IMR-90 (cell line): ENCODE data around the gene VPS18. TPM values are rescaled to one million over a fixed set of nuclear protein-coding genes. Genes with fewer than 3 reads are reported as not detected.

Source experiments
- ATAC-seq: fragments of 200-7000 bp; cut with Tn5 transposase; 2 replicates; pipeline ENCODE4 v1.9.1; 2020; ENCODE audit warnings: low read depth, mild to moderate bottlenecking, moderate library complexity
- BruUV-seq: library from RNA; stranded (reverse); fragments of 400-500 nt; replicated peaks from 2 replicates; lab custom pipeline; 2021; lab: Mats Ljungman, UMichigan
- CTCF ChIA-PET: fragments of 300-600 bp; formaldehyde crosslinking; extraction: SDS; loops from one replicate; lab custom pipeline; 2021; ENCODE audit warnings: antibody characterized with exemption; lab: Yijun Ruan, JAX
- POLR2A ChIA-PET: fragments of 300-600 bp; sonication (Branson Sonifier 250); formaldehyde crosslinking; loops from one replicate; lab custom pipeline; 2022; ENCODE audit warnings: antibody characterized with exemption; ENCODE audit not compliant: unreplicated experiment; lab: Charles Lee
- DNase-seq: peaks from one replicate; pipeline ENCODE4 v3.0.0; 2013
- H2AFZ ChIP-seq: replicated peaks from 2 replicates; pipeline ENCODE3; 2013; ENCODE audit warnings: low read length, mild to moderate bottlenecking; ENCODE audit not compliant: poor library complexity
- H2AK5ac ChIP-seq: 2 replicates; pipeline ENCODE4 v1.6.1; 2013; ENCODE audit warnings: low read depth, low read length, inconsistent platforms
- H2AK9ac ChIP-seq: replicated peaks from 2 replicates; pipeline ENCODE3; 2013; ENCODE audit warnings: mild to moderate bottlenecking, low read depth, low read length, moderate library complexity; ENCODE audit not compliant: poor library complexity
- H2BK120ac ChIP-seq: 2 replicates; pipeline ENCODE4 v1.6.1; 2013; ENCODE audit warnings: low read depth, low read length, inconsistent platforms
- H2BK15ac ChIP-seq: 3 replicates; pipeline ENCODE4 v1.6.1; 2013; ENCODE audit warnings: low read depth, low read length, inconsistent platforms
- H2BK20ac ChIP-seq: 2 replicates; pipeline ENCODE4 v1.6.1; 2013; ENCODE audit warnings: low read depth, mild to moderate bottlenecking, inconsistent platforms, low read length, moderate library complexity
- H2BK5ac ChIP-seq: 2 replicates; pipeline ENCODE4 v1.6.1; 2013; ENCODE audit warnings: mild to moderate bottlenecking, low read depth, low read length, inconsistent platforms; ENCODE audit not compliant: poor library complexity, severe bottlenecking
- H3K14ac ChIP-seq: replicated peaks from 2 replicates; pipeline ENCODE4 v1.6.1; 2013; ENCODE audit warnings: low read depth, low read length, inconsistent platforms
- H3K18ac ChIP-seq: 2 replicates; pipeline ENCODE4 v1.6.1; 2013; ENCODE audit warnings: low read depth, low read length, control low read depth
- H3K23ac ChIP-seq: 2 replicates; pipeline ENCODE4 v1.6.1; 2013; ENCODE audit warnings: low read depth, low read length, inconsistent platforms
- H3K27ac ChIP-seq: 2 replicates; pipeline ENCODE4 v1.5.1; 2013; ENCODE audit warnings: mild to moderate bottlenecking, control low read depth, low read length; ENCODE audit not compliant: insufficient read depth
- H3K27me3 ChIP-seq: 2 replicates; pipeline ENCODE4 v1.6.1; 2013; ENCODE audit warnings: low read length; ENCODE audit not compliant: control insufficient read depth, insufficient read depth
- H3K36me3 ChIP-seq: 2 replicates; pipeline ENCODE4 v1.6.1; 2013; ENCODE audit warnings: low read length, mixed read lengths; ENCODE audit not compliant: control insufficient read depth, insufficient read depth
- H3K4ac ChIP-seq: 2 replicates; pipeline ENCODE4 v1.6.1; 2013; ENCODE audit warnings: low read depth, low read length, inconsistent platforms
- H3K4me1 ChIP-seq: 2 replicates; pipeline ENCODE4 v1.6.1; 2013; ENCODE audit warnings: low read length, mixed read lengths; ENCODE audit not compliant: control insufficient read depth, insufficient read depth
- H3K4me2 ChIP-seq: 2 replicates; pipeline ENCODE4 v1.6.1; 2013; ENCODE audit warnings: low read depth, mild to moderate bottlenecking, control low read depth, low read length, moderate library complexity
- H3K4me3 ChIP-seq: 2 replicates; pipeline ENCODE4 v1.5.1; 2013; ENCODE audit warnings: low read depth, mild to moderate bottlenecking, control low read depth, low read length, moderate library complexity; ENCODE audit not compliant: insufficient read depth
- H3K56ac ChIP-seq: 2 replicates; pipeline ENCODE4 v1.6.1; 2013; ENCODE audit warnings: low read length, inconsistent platforms; ENCODE audit not compliant: insufficient read depth; ENCODE audit errors: extremely low read depth
- H3K79me1 ChIP-seq, 2 experiments: 2 replicates each; pipeline ENCODE4 v1.6.1; 2013; ENCODE audit warnings: low read length in 2 of 2, inconsistent platforms in 1 of 2, low read depth in 1 of 2
- H3K9ac ChIP-seq: 2 replicates; pipeline ENCODE4 v1.6.1; 2013; ENCODE audit warnings: low read depth, low read length, control low read depth
- H3K9me1 ChIP-seq: 2 replicates; pipeline ENCODE4 v1.6.1; 2013; ENCODE audit warnings: low read length, inconsistent platforms; ENCODE audit not compliant: insufficient read depth
- H3K9me3 ChIP-seq: 2 replicates; pipeline ENCODE4 v1.6.1; 2013; ENCODE audit warnings: low read length; ENCODE audit not compliant: control insufficient read depth, insufficient read depth
- H4K20me1 ChIP-seq: 2 replicates; pipeline ENCODE4 v1.6.1; 2013; ENCODE audit warnings: low read length, inconsistent platforms; ENCODE audit not compliant: insufficient read depth
- H4K5ac ChIP-seq: 2 replicates; pipeline ENCODE4 v1.6.1; 2013; ENCODE audit warnings: mild to moderate bottlenecking, low read depth, low read length, control low read depth
- H4K8ac ChIP-seq, 2 experiments: 2 replicates each; pipeline ENCODE4 v1.6.1; 2013; ENCODE audit warnings: low read depth in 2 of 2, low read length in 2 of 2, control low read depth in 1 of 2, inconsistent platforms in 1 of 2
- H4K91ac ChIP-seq: 2 replicates; pipeline ENCODE4 v1.6.1; 2013; ENCODE audit warnings: low read depth, low read length, inconsistent platforms; ENCODE audit not compliant: insufficient read depth
- BHLHE40 ChIP-seq: fragments of 150-350 bp; IDR thresholded peaks from 2 replicates; pipeline ENCODE4 v1.6.1; 2016; ENCODE audit warnings: mild to moderate bottlenecking, low read depth, low read length
- CEBPB ChIP-seq: IDR thresholded peaks from 2 replicates; pipeline ENCODE4 v1.6.1; 2012; ENCODE audit warnings: low read depth, low read length, improper control_type of control experiment
- CHD1 ChIP-seq: IDR thresholded peaks from 2 replicates; pipeline ENCODE4 v1.6.1; 2012; ENCODE audit warnings: low read depth, low read length, improper control_type of control experiment
- FOS ChIP-seq: fragments of 150-350 bp; IDR thresholded peaks from 2 replicates; pipeline ENCODE4 v1.6.1; 2016; ENCODE audit warnings: low read depth, low read length
- MAFK ChIP-seq: IDR thresholded peaks from 2 replicates; pipeline ENCODE4 v1.6.1; 2012; ENCODE audit warnings: low read depth, low read length, improper control_type of control experiment
- MAZ ChIP-seq: IDR thresholded peaks from 2 replicates; pipeline ENCODE4 v1.6.1; 2012; ENCODE audit warnings: low read depth, mild to moderate bottlenecking, low read length, improper control_type of control experiment, moderate library complexity, borderline replicate concordance
- MXI1 ChIP-seq: IDR thresholded peaks from 2 replicates; pipeline ENCODE4 v1.6.1; 2012; ENCODE audit warnings: low read depth, mild to moderate bottlenecking, low read length, moderate library complexity, borderline replicate concordance
- NFE2L2 ChIP-seq: fragments of 150-350 bp; IDR thresholded peaks from 2 replicates; pipeline ENCODE4 v1.6.1; 2016; ENCODE audit warnings: low read depth, mild to moderate bottlenecking, low read length
- POLR2A ChIP-seq: IDR thresholded peaks from 2 replicates; pipeline ENCODE4 v1.6.1; 2012; ENCODE audit warnings: mild to moderate bottlenecking, low read depth, low read length
- RAD21 ChIP-seq: IDR thresholded peaks from 2 replicates; pipeline ENCODE4 v1.6.1; 2012; ENCODE audit warnings: low read length, improper control_type of control experiment
- RCOR1 ChIP-seq: IDR thresholded peaks from 2 replicates; pipeline ENCODE4 v1.6.1; 2012; ENCODE audit warnings: mild to moderate bottlenecking, low read length, improper control_type of control experiment; ENCODE audit not compliant: insufficient replicate concordance
- RFX5 ChIP-seq: IDR thresholded peaks from 2 replicates; pipeline ENCODE4 v1.8.0; 2012; ENCODE audit warnings: low read depth, mild to moderate bottlenecking, low read length, moderate library complexity
- SMC3 ChIP-seq: fragments of 150-350 bp; IDR thresholded peaks from 2 replicates; pipeline ENCODE4 v1.6.1; 2016; ENCODE audit warnings: low read depth, mild to moderate bottlenecking, antibody characterized with exemption, low read length, moderate library complexity
- dilution Hi-C: fragments of 300-500 bp; cut with HindIII; formaldehyde crosslinking; loops from one replicate; pipeline ENCODE4 v1.14.3; 2018; ENCODE audit warnings: low sequenced_read_pairs; ENCODE audit not compliant: unreplicated experiment
- in situ Hi-C: fragments of 300-500 bp; cut with MboI; formaldehyde crosslinking; loops from 3 replicates; pipeline ENCODE4 v1.14.3; 2019; ENCODE audit warnings: low sequenced_read_pairs, inconsistent platforms, mixed read lengths
- intact Hi-C: fragments of 100-400 bp; cut with micrococcal nuclease; formaldehyde crosslinking; loops from 2 replicates; pipeline ENCODE4 v1.10.0; 2022
- polyA plus RNA-seq, 3 experiments: library from polyadenylated mRNA; depleted of rRNA; stranded (reverse); fragments of >200 nt; gene quantifications; 2 replicates each; pipeline ENCODE4 v1.2.3, GENCODE V29; 2012; ENCODE audit warnings: low replicate concordance in 1 of 3
- total RNA-seq: library from RNA; depleted of rRNA; stranded (reverse); fragments of >200 nt; gene quantifications from 2 replicates; pipeline ENCODE4 v1.2.3, GENCODE V29; 2012
- TF ChIP-seq, protein P1 (sequence below): fragments of 150-350 bp; IDR thresholded peaks from 2 replicates; pipeline ENCODE4 v1.6.1; 2016; ENCODE audit warnings: low read depth, mild to moderate bottlenecking, low read length, moderate library complexity, borderline replicate concordance
- TF ChIP-seq, protein P2 (sequence below): conservative IDR thresholded peaks from 2 replicates; pipeline ENCODE4 v1.5.1; 2012; ENCODE audit warnings: mild to moderate bottlenecking, low read depth, low read length, improper control_type of control experiment
- TF ChIP-seq, protein P3 (sequence below): fragments of 150-350 bp; IDR thresholded peaks from 2 replicates; pipeline ENCODE4 v1.6.1; 2017; ENCODE audit warnings: mild to moderate bottlenecking, antibody characterized with exemption, low read length, low read depth

The VPS18 gene
- total and polyA plus RNA-seq, 2 of the 4 experiments (the other 2 are of a cell fraction) = 19.3 to 32.3 TPM

DNA sequence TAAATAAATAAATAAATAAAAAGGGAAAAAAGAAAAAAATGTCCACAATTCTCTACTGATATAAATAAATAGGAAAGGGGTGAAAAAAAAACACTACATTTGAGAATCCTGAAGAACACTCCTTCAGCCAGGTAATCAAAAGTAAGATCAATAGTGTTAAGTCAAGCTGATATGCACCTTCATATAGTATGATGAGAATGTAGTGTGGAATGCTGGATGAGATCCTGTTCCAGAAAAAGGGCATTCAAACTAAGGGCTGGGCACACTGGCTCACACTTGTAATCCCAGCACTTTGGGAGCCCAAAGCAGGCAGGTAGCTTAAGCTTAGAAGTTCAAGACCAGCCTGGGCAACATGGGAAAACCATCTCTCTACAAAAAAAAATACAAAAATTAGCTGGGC is 5.1 kb upstream of the VPS18 start:
- H4K20me1 ChIP-seq = no peaks in the 10 kb centered on the region
- H3K56ac ChIP-seq = no peak overlapping the region
- H3K9ac ChIP-seq = no peak overlapping the region
- intact Hi-C loops = no loop called here
- in situ Hi-C loops = no loop called here
- H3K18ac ChIP-seq = no peak overlapping the region
- no peak overlapping the region for H3K27ac ChIP-seq
- ChIA-PET CTCF (interaction anchor here (4.3 kb wide), 1 partner anchor 30 kb away, joined by 35 read pairs; no protein-coding TSS in a partner anchor), POLR2A (no interaction called here)
- no peak overlapping the region for H3K14ac ChIP-seq
- no TSS peak for BruUV-seq
- H3K79me1 ChIP-seq = no peaks in the 10 kb centered on the region
- TF ChIP-seq POLR2A (no peak), RFX5 (no peak), MAFK (no peak), RAD21 (no peak), CHD1 (no peak), CEBPB (no peak), NFE2L2 (no peak), MAZ (no peak), FOS (no peak), MXI1 (no peak), BHLHE40 (no peak), SMC3 (no peak), RCOR1 (no peak)
- TF ChIP-seq, protein P1, sequence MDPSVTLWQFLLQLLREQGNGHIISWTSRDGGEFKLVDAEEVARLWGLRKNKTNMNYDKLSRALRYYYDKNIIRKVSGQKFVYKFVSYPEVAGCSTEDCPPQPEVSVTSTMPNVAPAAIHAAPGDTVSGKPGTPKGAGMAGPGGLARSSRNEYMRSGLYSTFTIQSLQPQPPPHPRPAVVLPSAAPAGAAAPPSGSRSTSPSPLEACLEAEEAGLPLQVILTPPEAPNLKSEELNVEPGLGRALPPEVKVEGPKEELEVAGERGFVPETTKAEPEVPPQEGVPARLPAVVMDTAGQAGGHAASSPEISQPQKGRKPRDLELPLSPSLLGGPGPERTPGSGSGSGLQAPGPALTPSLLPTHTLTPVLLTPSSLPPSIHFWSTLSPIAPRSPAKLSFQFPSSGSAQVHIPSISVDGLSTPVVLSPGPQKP = no peak
- TF ChIP-seq, protein P2, sequence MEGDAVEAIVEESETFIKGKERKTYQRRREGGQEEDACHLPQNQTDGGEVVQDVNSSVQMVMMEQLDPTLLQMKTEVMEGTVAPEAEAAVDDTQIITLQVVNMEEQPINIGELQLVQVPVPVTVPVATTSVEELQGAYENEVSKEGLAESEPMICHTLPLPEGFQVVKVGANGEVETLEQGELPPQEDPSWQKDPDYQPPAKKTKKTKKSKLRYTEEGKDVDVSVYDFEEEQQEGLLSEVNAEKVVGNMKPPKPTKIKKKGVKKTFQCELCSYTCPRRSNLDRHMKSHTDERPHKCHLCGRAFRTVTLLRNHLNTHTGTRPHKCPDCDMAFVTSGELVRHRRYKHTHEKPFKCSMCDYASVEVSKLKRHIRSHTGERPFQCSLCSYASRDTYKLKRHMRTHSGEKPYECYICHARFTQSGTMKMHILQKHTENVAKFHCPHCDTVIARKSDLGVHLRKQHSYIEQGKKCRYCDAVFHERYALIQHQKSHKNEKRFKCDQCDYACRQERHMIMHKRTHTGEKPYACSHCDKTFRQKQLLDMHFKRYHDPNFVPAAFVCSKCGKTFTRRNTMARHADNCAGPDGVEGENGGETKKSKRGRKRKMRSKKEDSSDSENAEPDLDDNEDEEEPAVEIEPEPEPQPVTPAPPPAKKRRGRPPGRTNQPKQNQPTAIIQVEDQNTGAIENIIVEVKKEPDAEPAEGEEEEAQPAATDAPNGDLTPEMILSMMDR = no peak
- TF ChIP-seq, protein P3, sequence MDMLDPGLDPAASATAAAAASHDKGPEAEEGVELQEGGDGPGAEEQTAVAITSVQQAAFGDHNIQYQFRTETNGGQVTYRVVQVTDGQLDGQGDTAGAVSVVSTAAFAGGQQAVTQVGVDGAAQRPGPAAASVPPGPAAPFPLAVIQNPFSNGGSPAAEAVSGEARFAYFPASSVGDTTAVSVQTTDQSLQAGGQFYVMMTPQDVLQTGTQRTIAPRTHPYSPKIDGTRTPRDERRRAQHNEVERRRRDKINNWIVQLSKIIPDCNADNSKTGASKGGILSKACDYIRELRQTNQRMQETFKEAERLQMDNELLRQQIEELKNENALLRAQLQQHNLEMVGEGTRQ = no peak
- peaks cover 4% of the 10 kb centered on the region; the same call in 1 of the 2 replicates for H3K4me1 ChIP-seq
- no peak overlapping the region for H3K23ac ChIP-seq
- H2BK20ac ChIP-seq = no peak overlapping the region
- no peak overlapping the region for H2AK9ac ChIP-seq
- H2BK15ac ChIP-seq = no peak overlapping the region
- no peak overlapping the region for H2BK5ac ChIP-seq
- no peak overlapping the region for H3K4me2 ChIP-seq
- no peaks in the 10 kb centered on the region for H3K36me3 ChIP-seq
- DNase-seq (no peak), ATAC-seq (no peak)
- no peaks in the 10 kb centered on the region for H3K9me1 ChIP-seq
- H4K5ac ChIP-seq = no peak overlapping the region
- no peaks in the 10 kb centered on the region; the same call in 1 of the 2 replicates for H3K27me3 ChIP-seq
- no peak overlapping the region for H3K4me3 ChIP-seq
- no peak overlapping the region for H2AK5ac ChIP-seq
- no peak overlapping the region for H3K4ac ChIP-seq
- no peaks in the 10 kb centered on the region for H3K9me3 ChIP-seq
- H2AFZ ChIP-seq = no peak overlapping the region
- dilution Hi-C loops = no loop called here
- H2BK120ac ChIP-seq = no peak overlapping the region
- H4K91ac ChIP-seq = no peak overlapping the region
- H4K8ac ChIP-seq = no peak overlapping the region
